ENCODE results near the gene ENKD1. TPM values are rescaled to one million over a fixed set of nuclear protein-coding genes. Genes with fewer than 3 reads are reported as not detected.

Gene ENKD1
- total and polyA plus RNA-seq, 2 of the 13 experiments (the other 11 are each of a cell fraction or from before 2014, with no cell fraction given): 10.8 to 20.8 TPM

GRCh38 chr16:67657751-67658518 lies 8.6 kb downstream of the ENKD1 start:
- no peak overlapping the region for H3K27ac ChIP-seq (ENCODE audit: extremely low read length, insufficient read depth, low read length)
- in situ Hi-C loops (cut with HindIII; ENCODE audit: extremely low pct_ligation_motif_present, low pct_unique_long_range_greater_than_20kb) (no loop called here), intact Hi-C loops (cut with micrococcal nuclease; ENCODE audit: unreplicated experiment) (no loop called here)
- BruUV-seq (replicated peaks): no TSS peak
- no peaks in the 10 kb centered on the region for H3K9me3 ChIP-seq (ENCODE audit: low read length)
- peaks cover 6 to 10% of the 10 kb centered on the region in 2 experiments; a peak in 4 of 5 replicates for H3K36me3 ChIP-seq (replicated peaks in 1 of 2; ENCODE audit: control insufficient read depth in 1 of 2, insufficient read depth in 2 of 2, low read length in 2 of 2)
- ATAC-seq (no peak), FAIRE-seq (no peak), DNase-seq (ENCODE audit: low spot score) (no peak)
- CTCF ChIA-PET (ENCODE audit: low intra/inter-chr PET ratio, low total read pairs): no interaction called here
- POLR2A ChIA-PET: interaction anchor here (0.8 to 1.1 kb wide), 2 partner anchors 96 to 129 kb away, joined by 3 read pairs; partner anchors contain the start of gene RIPOR1
- 0 out of 2 replicates have a peak, but pooled peaks cover 3% of the 10 kb centered on the region for H4K20me1 ChIP-seq (ENCODE audit: insufficient read depth, low read length)
- H3K79me2 ChIP-seq (ENCODE audit: insufficient read depth, low read length): peaks cover 11% of the 10 kb centered on the region
- H3K4me1 ChIP-seq (ENCODE audit: insufficient read depth, low read length): peaks cover 21% of the 10 kb centered on the region
- H3K27me3 ChIP-seq (ENCODE audit: control insufficient read depth in 1 of 2, insufficient read depth in 2 of 2, low read length in 2 of 2): peaks cover 0 to 15% of the 10 kb centered on the region in 2 experiments; a peak in 4 of 5 replicates
- H3K9ac ChIP-seq (ENCODE audit: insufficient read depth, low read depth, low read length): no peak overlapping the region
- no peak overlapping the region for H3K4me3 ChIP-seq (replicated peaks in 1 of 3; ENCODE audit: insufficient read depth in 1 of 3, low read depth in 2 of 3, low read length in 3 of 3)
- TF ChIP-seq SMYD3 (CRISPR knock-in tag; IDR thresholded peaks at IDR 0.05) (no peak), SP2 (CRISPR knock-in tag; IDR thresholded peaks at IDR 0.05) (no peak)
- H2AFZ ChIP-seq (ENCODE audit: low read length): no peak overlapping the region
- 92% methylated on average over 10 of the region's 18 CpGs for WGBS (ENCODE audit: low lambda C conversion rate)
- H3K4me2 ChIP-seq (ENCODE audit: low read depth, low read length): no peak overlapping the region

- Histone ChIP-seq H3K36me3 (replicated peaks in 1 of 2; ENCODE audit: control insufficient read depth in 1 of 2, insufficient read depth in 2 of 2, low read length in 2 of 2) (peaks cover 6 to 10% of the 10 kb centered on the region in 2 experiments; a peak in 3 of 5 replicates), H3K4me3 (replicated peaks in 1 of 3; ENCODE audit: insufficient read depth in 1 of 3, low read depth in 2 of 3, low read length in 3 of 3) (no peak overlapping the region), H3K9ac (ENCODE audit: insufficient read depth, low read depth, low read length) (no peak overlapping the region), H3K79me2 (ENCODE audit: insufficient read depth, low read length) (peaks cover 11% of the 10 kb centered on the region), H2AFZ (ENCODE audit: low read length) (no peak overlapping the region), H3K27ac (ENCODE audit: extremely low read length, insufficient read depth, low read length) (no peak overlapping the region), H3K4me2 (ENCODE audit: low read depth, low read length) (no peak overlapping the region), H3K4me1 (ENCODE audit: insufficient read depth, low read length) (peaks cover 21% of the 10 kb centered on the region), H4K20me1 (ENCODE audit: insufficient read depth, low read length) (peaks cover 6% of the 10 kb centered on the region), H3K27me3 (ENCODE audit: control insufficient read depth in 1 of 2, insufficient read depth in 2 of 2, low read length in 2 of 2) (peaks cover 0 to 19% of the 10 kb centered on the region in 2 experiments), H3K9me3 (ENCODE audit: low read length) (no peaks in the 10 kb centered on the region)
- TF ChIP-seq TBX2 (CRISPR knock-in tag; IDR thresholded peaks at IDR 0.05; ENCODE audit: borderline replicate concordance) (no peak), ZNF580 (CRISPR knock-in tag; IDR thresholded peaks at IDR 0.05; ENCODE audit: borderline replicate concordance, low read depth) (no peak), ZNF510 (CRISPR knock-in tag; IDR thresholded peaks at IDR 0.05; ENCODE audit: low read depth) (no peak), ZSCAN31 (CRISPR knock-in tag; IDR thresholded peaks at IDR 0.05; ENCODE audit: low read depth) (no peak), RELA (CRISPR knock-in tag; IDR thresholded peaks at IDR 0.05) (no peak), NBN (conservative IDR thresholded peaks at IDR 0.05) (no peak), MAFG (CRISPR knock-in tag; IDR thresholded peaks at IDR 0.05) (no peak), CCAR2 (optimal IDR thresholded peaks at IDR 0.05; ENCODE audit: low read depth, low read length) (no peak), ASH2L (IDR thresholded peaks at IDR 0.05; ENCODE audit: insufficient read length, low read depth, low read length) (no peak), ISX (CRISPR knock-in tag; conservative IDR thresholded peaks at IDR 0.05) (no peak), ATAD3A (CRISPR knock-in tag; IDR thresholded peaks at IDR 0.05) (no peak), NR1H2 (CRISPR knock-in tag; IDR thresholded peaks at IDR 0.05; ENCODE audit: borderline replicate concordance, low read depth) (no peak), ZNF598 (CRISPR knock-in tag; IDR thresholded peaks at IDR 0.05; ENCODE audit: borderline replicate concordance) (no peak)
- DNase-seq (ENCODE audit: low spot score) (no peak), ATAC-seq (no peak), FAIRE-seq (no peak)
- ChIA-PET CTCF (ENCODE audit: low intra/inter-chr PET ratio, low total read pairs) (no interaction called here), POLR2A (no interaction called here)
- in situ Hi-C loops (cut with HindIII; ENCODE audit: extremely low pct_ligation_motif_present, low pct_unique_long_range_greater_than_20kb): no loop called here
- 95% methylated on average over 16 of the region's 16 CpGs for WGBS (ENCODE audit: low lambda C conversion rate)
- intact Hi-C loops (cut with micrococcal nuclease; ENCODE audit: unreplicated experiment): no loop called here
- no TSS peak for BruUV-seq (replicated peaks)
These were observed 9.4 kb downstream of the ENKD1 start for GRCh38 chr16:67657017-67657608.

All from HepG2 (cell line).